K562 (cell line): ENCODE data around the gene RTL5. TPM values are rescaled to one million over a fixed set of nuclear protein-coding genes. Genes with fewer than 3 reads are reported as not detected.

Source experiments
- ATAC-seq: fragments of 200-7000 bp; cut with Tn5 transposase; 3 replicates; pipeline ENCODE4 v1.9.1; 2020; ENCODE audit warnings: moderate library complexity
- BruUV-seq: library from RNA; stranded (reverse); fragments of 400-500 nt; replicated peaks from 2 replicates; lab custom pipeline; 2021; lab: Mats Ljungman, UMichigan
- CTCF ChIA-PET: fragments of 300-600 bp; formaldehyde crosslinking; extraction: SDS; loops from one replicate; lab custom pipeline; 2021; ENCODE audit warnings: low intra/inter-chr PET ratio; lab: Yijun Ruan, JAX
- POLR2A ChIA-PET: fragments of 300-600, 350-650 bp; sonication (Branson Sonifier 250); formaldehyde crosslinking; extraction: SDS; loops from one replicate; lab custom pipeline; 2021; ENCODE audit warnings: antibody characterized with exemption, inconsistent platforms; lab: Yijun Ruan, JAX
- DNase-seq, 4 experiments: peaks; one replicate each; pipeline versions ENCODE4 v3.0.0 to v3.0.0-alpha.2; 2011 to 2018; ENCODE audit warnings: low spot score in 3 of 4, mixed read lengths in 3 of 4; ENCODE audit errors: extremely low read depth in 1 of 4
- FAIRE-seq: peaks from 2 replicates; lab custom pipeline; 2011; peaks lifted over from hg19 to GRCh38; lab: Jason Lieb, UNC
- H2AFZ ChIP-seq: 2 replicates; pipeline ENCODE4 v1.6.0; 2011; ENCODE audit warnings: low read depth, low read length, control low read depth, inconsistent platforms
- H3K27ac ChIP-seq: fragments of 200-600 bp; 3 replicates; pipeline ENCODE4 v1.8.0; 2011; ENCODE audit warnings: low read depth, mild to moderate bottlenecking, control low read depth, inconsistent platforms, low read length, moderate library complexity, mixed read lengths; ENCODE audit errors: extremely low read depth
- H3K27me3 ChIP-seq, 2 experiments: fragments of 300-600 bp in 1 of 2; 2 replicates in 1 of 2; 3 replicates in 1 of 2; pipeline versions ENCODE4 v1.6.0 to v1.8.0; 2011; ENCODE audit warnings: inconsistent platforms in 2 of 2, low read length in 2 of 2, mild to moderate bottlenecking in 1 of 2, mixed read lengths in 1 of 2, moderate library complexity in 1 of 2; ENCODE audit not compliant: control insufficient read depth in 2 of 2, insufficient read depth in 2 of 2
- H3K36me3 ChIP-seq: fragments of 300-600 bp; 3 replicates; pipeline ENCODE4 v1.8.0; 2011; ENCODE audit warnings: mild to moderate bottlenecking, low read length, inconsistent platforms; ENCODE audit not compliant: control insufficient read depth, insufficient read depth
- H3K4me1 ChIP-seq, 2 experiments: fragments of 200-600 bp in 1 of 2; replicated peaks in 1 of 2; 2 replicates in 1 of 2; 3 replicates in 1 of 2; pipeline versions ENCODE4 v1.5.1 to v1.8.0; 2011; ENCODE audit warnings: inconsistent platforms in 2 of 2, low read length in 2 of 2, mild to moderate bottlenecking in 1 of 2, mixed read lengths in 1 of 2, moderate library complexity in 1 of 2; ENCODE audit not compliant: control insufficient read depth in 2 of 2, insufficient read depth in 2 of 2
- H3K4me2 ChIP-seq: 2 replicates; pipeline ENCODE4 v1.6.1; 2011; ENCODE audit warnings: low read length, control low read depth, inconsistent platforms, mixed read lengths; ENCODE audit not compliant: insufficient read depth
- H3K4me3 ChIP-seq: fragments of 200-600 bp; sonication (generic), shearing (Covaris generic); 2 replicates; pipeline ENCODE4 v1.5.1; 2016; ENCODE audit warnings: control low read depth, inconsistent platforms
- H3K79me2 ChIP-seq: fragments of 200-600 bp; 3 replicates; pipeline ENCODE4 v1.8.0; 2011; ENCODE audit warnings: low read length, inconsistent platforms; ENCODE audit not compliant: control insufficient read depth, insufficient read depth
- H3K9ac ChIP-seq, 2 experiments: 2 replicates each; pipeline versions ENCODE4 v1.6.0 to v1.6.1; 2011; ENCODE audit warnings: low read depth in 2 of 2, low read length in 2 of 2, control low read depth in 1 of 2, inconsistent platforms in 1 of 2, mild to moderate bottlenecking in 1 of 2, mixed read lengths in 1 of 2; ENCODE audit not compliant: insufficient read depth in 1 of 2
- H3K9me1 ChIP-seq: one replicate; pipeline ENCODE4 v1.6.0; 2011; ENCODE audit warnings: inconsistent platforms, mild to moderate bottlenecking, low read length, moderate library complexity; ENCODE audit not compliant: control insufficient read depth, insufficient read depth
- H3K9me3 ChIP-seq: replicated peaks from 2 replicates; pipeline ENCODE4 v1.5.1; 2011; ENCODE audit warnings: low read depth, low read length, inconsistent platforms; ENCODE audit not compliant: control insufficient read depth, insufficient read depth
- H4K20me1 ChIP-seq: replicated peaks from 2 replicates; pipeline ENCODE4 v1.6.1; 2011; ENCODE audit warnings: low read length, inconsistent platforms, mixed read lengths; ENCODE audit not compliant: control insufficient read depth, insufficient read depth
- ESRRA ChIP-seq: fragments of 450-650 bp; IDR thresholded peaks from 2 replicates; pipeline ENCODE4 v1.6.1; 2014; ENCODE audit warnings: low read depth, mild to moderate bottlenecking, moderate library complexity, borderline replicate concordance
- KLF16 ChIP-seq: IDR thresholded peaks from 2 replicates; pipeline ENCODE4 v1.6.1; 2016; ENCODE audit warnings: antibody characterized with exemption
- PPARD ChIP-seq: fragments of 250-450 bp; sonication (Bioruptor Pico); IDR thresholded peaks from 2 replicates; pipeline ENCODE4 v1.8.0; 2022; ENCODE audit warnings: inconsistent platforms, mild to moderate bottlenecking, moderate library complexity
- RCOR1 ChIP-seq, 2 experiments: IDR thresholded peaks; 2 replicates each; pipeline ENCODE4 v1.6.1; 2012; ENCODE audit warnings: low read depth in 2 of 2, low read length in 2 of 2, borderline replicate concordance in 1 of 2, improper control_type of control experiment in 1 of 2
- SMAD3 ChIP-seq: fragments of 450-650 bp; formaldehyde crosslinking; conservative IDR thresholded peaks from 2 replicates; pipeline ENCODE4 v1.4.0; 2020; ENCODE audit warnings: mild to moderate bottlenecking
- WGBS: fragments of 100-300 bp; shearing (Covaris generic); methylation state at CpG from one replicate; pipeline ENCODE4 v1.1.6; 2016; ENCODE audit warnings: low coverage, mixed read lengths; ENCODE audit not compliant: insufficient coverage; ENCODE audit errors: missing lambda C conversion rate; 5-methylcytosine and 5-hydroxymethylcytosine counted together
- in situ Hi-C: fragments of 300-500 bp; cut with MboI; formaldehyde crosslinking; loops from 4 replicates; pipeline ENCODE4 v1.15.0; 2018; ENCODE audit warnings: inconsistent platforms, mixed read lengths
- intact Hi-C: fragments of 100-400 bp; cut with micrococcal nuclease; formaldehyde crosslinking; loops from 2 replicates; pipeline ENCODE4 v1.14.2; 2022
- polyA plus RNA-seq, 8 experiments: library from polyadenylated mRNA; depleted of rRNA in 4 of 8; stranded (reverse) in 5 of 8; unstranded in 3 of 8; fragments of >200 nt; fragmentation: Nextera tagmentation in 2 of 8; fragmentation: Illumina TruSeq in 1 of 8; extraction: Ambion mirVana in 2 of 8; extraction: Trizol in 1 of 8; gene quantifications; 2 replicates each; pipeline versions ENCODE4 v1.2.1 to v1.2.3, GENCODE V29; 2011 to 2014; ENCODE audit warnings: inconsistent platforms in 1 of 8, missing spikeins in 1 of 8
- total RNA-seq, 7 experiments: library from RNA; depleted of rRNA in 6 of 7; stranded (reverse); fragments of >200 nt in 6 of 7; fragmentation: Illumina TruSeq in 2 of 7; extraction: Trizol in 2 of 7; gene quantifications; 2 replicates each; pipeline versions ENCODE4 v1.2.1 to v1.2.3, GENCODE V29; 2011 to 2021; ENCODE audit warnings: low replicate concordance in 1 of 7
- TF ChIP-seq, protein P1 (sequence below): sonication (generic); formaldehyde crosslinking; IDR thresholded peaks from 2 replicates; pipeline ENCODE4 v1.8.0; 2022; ENCODE audit warnings: mild to moderate bottlenecking, missing genetic modification reagents
- TF ChIP-seq, protein P2 (sequence below): fragments of 450-650 bp; IDR thresholded peaks from 2 replicates; pipeline ENCODE4 v1.6.1; 2018; ENCODE audit not compliant: partially characterized antibody
- TF ChIP-seq, protein P3 (sequence below): fragments of 250-450 bp; sonication (Bioruptor Pico); IDR thresholded peaks from 2 replicates; pipeline ENCODE4 v1.4.0; 2020; ENCODE audit warnings: mild to moderate bottlenecking, moderate library complexity
- TF ChIP-seq, protein P4 (sequence below): fragments of 450-650 bp; formaldehyde crosslinking; IDR thresholded peaks from 2 replicates; pipeline ENCODE4 v1.4.0; 2020; ENCODE audit warnings: mild to moderate bottlenecking

The RTL5 gene
- total and polyA plus RNA-seq, 9 of the 15 experiments (the other 6 are each of a cell fraction or from before 2014, with no cell fraction given) = 0.03 TPM; not detected in 8

DNA sequence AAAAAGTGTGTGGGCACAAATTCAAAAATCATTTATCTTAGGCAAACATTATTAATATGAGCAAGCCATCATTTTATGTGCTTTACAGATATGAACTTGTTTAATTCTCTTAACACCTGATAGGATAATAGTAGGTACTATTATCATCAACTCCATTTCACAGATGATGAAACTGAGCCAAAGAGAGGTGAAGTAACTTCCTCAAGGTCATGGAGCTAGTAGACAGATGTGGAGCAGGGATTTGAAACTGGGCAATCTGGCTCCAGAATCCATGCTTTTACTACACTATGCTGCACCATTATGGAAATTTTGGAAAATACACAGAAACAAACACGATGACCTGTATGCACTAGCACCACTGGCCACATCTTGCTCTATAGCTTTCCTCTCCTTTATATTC is 48.8 kb upstream of the RTL5 start:
- H3K9ac ChIP-seq = peak overlapping the region in 1 of 2 experiments; percentile 88; a peak in 2 of 4 replicates
- no peaks in the 10 kb centered on the region; the same call in 2 of the 3 replicates for H3K36me3 ChIP-seq
- no peaks in the 10 kb centered on the region for H3K9me1 ChIP-seq
- H3K27ac ChIP-seq = peak overlapping the region; percentile 84
- BruUV-seq = no TSS peak
- ATAC-seq = no peak
- 0% methylated on average over 1 of the region's 1 CpG for WGBS
- H3K27me3 ChIP-seq = no peaks in the 10 kb centered on the region
- peaks cover 0 to 7% of the 10 kb centered on the region in 2 experiments; a peak in 3 of 5 replicates for H3K4me1 ChIP-seq
- POLR2A ChIA-PET = interaction anchor here (1.1 to 1.2 kb wide), 2 partner anchors 15 to 28 kb away, joined by 3 to 7 read pairs; no protein-coding TSS in a partner anchor
- no peaks in the 10 kb centered on the region for H3K9me3 ChIP-seq
- H3K4me3 ChIP-seq = peak overlapping the region; percentile 83; the same call in 1 of the 2 replicates
- intact Hi-C loops (no loop called here), in situ Hi-C loops (no loop called here)
- CTCF ChIA-PET = no interaction called here
- FAIRE-seq = no peak
- H2AFZ ChIP-seq = peak overlapping the region; percentile 90
- H3K4me2 ChIP-seq = peak overlapping the region; percentile 96
- peaks cover 17% of the 10 kb centered on the region for H3K79me2 ChIP-seq
- peak in 1 of 4 experiments; percentile 3 for DNase-seq
- no peaks in the 10 kb centered on the region for H4K20me1 ChIP-seq
- no peak for TF ChIP-seq SMAD3
- TF ChIP-seq KLF16 = no peak
- TF ChIP-seq, protein P1, sequence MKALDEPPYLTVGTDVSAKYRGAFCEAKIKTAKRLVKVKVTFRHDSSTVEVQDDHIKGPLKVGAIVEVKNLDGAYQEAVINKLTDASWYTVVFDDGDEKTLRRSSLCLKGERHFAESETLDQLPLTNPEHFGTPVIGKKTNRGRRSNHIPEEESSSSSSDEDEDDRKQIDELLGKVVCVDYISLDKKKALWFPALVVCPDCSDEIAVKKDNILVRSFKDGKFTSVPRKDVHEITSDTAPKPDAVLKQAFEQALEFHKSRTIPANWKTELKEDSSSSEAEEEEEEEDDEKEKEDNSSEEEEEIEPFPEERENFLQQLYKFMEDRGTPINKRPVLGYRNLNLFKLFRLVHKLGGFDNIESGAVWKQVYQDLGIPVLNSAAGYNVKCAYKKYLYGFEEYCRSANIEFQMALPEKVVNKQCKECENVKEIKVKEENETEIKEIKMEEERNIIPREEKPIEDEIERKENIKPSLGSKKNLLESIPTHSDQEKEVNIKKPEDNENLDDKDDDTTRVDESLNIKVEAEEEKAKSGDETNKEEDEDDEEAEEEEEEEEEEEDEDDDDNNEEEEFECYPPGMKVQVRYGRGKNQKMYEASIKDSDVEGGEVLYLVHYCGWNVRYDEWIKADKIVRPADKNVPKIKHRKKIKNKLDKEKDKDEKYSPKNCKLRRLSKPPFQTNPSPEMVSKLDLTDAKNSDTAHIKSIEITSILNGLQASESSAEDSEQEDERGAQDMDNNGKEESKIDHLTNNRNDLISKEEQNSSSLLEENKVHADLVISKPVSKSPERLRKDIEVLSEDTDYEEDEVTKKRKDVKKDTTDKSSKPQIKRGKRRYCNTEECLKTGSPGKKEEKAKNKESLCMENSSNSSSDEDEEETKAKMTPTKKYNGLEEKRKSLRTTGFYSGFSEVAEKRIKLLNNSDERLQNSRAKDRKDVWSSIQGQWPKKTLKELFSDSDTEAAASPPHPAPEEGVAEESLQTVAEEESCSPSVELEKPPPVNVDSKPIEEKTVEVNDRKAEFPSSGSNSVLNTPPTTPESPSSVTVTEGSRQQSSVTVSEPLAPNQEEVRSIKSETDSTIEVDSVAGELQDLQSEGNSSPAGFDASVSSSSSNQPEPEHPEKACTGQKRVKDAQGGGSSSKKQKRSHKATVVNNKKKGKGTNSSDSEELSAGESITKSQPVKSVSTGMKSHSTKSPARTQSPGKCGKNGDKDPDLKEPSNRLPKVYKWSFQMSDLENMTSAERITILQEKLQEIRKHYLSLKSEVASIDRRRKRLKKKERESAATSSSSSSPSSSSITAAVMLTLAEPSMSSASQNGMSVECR (CRISPR knock-in tag) = no peak
- TF ChIP-seq ESRRA = peak; percentile 97
- TF ChIP-seq, protein P2, sequence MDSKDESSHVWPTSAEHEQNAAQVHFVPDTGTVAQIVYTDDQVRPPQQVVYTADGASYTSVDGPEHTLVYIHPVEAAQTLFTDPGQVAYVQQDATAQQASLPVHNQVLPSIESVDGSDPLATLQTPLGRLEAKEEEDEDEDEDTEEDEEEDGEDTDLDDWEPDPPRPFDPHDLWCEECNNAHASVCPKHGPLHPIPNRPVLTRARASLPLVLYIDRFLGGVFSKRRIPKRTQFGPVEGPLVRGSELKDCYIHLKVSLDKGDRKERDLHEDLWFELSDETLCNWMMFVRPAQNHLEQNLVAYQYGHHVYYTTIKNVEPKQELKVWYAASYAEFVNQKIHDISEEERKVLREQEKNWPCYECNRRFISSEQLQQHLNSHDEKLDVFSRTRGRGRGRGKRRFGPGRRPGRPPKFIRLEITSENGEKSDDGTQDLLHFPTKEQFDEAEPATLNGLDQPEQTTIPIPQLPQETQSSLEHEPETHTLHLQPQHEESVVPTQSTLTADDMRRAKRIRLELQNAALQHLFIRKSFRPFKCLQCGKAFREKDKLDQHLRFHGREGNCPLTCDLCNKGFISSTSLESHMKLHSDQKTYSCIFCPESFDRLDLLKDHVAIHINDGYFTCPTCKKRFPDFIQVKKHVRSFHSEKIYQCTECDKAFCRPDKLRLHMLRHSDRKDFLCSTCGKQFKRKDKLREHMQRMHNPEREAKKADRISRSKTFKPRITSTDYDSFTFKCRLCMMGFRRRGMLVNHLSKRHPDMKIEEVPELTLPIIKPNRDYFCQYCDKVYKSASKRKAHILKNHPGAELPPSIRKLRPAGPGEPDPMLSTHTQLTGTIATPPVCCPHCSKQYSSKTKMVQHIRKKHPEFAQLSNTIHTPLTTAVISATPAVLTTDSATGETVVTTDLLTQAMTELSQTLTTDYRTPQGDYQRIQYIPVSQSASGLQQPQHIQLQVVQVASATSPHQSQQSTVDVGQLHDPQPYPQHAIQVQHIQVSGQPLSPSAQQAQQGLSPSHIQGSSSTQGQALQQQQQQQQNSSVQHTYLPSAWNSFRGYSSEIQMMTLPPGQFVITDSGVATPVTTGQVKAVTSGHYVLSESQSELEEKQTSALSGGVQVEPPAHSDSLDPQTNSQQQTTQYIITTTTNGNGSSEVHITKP = no peak
- TF ChIP-seq, protein P3, sequence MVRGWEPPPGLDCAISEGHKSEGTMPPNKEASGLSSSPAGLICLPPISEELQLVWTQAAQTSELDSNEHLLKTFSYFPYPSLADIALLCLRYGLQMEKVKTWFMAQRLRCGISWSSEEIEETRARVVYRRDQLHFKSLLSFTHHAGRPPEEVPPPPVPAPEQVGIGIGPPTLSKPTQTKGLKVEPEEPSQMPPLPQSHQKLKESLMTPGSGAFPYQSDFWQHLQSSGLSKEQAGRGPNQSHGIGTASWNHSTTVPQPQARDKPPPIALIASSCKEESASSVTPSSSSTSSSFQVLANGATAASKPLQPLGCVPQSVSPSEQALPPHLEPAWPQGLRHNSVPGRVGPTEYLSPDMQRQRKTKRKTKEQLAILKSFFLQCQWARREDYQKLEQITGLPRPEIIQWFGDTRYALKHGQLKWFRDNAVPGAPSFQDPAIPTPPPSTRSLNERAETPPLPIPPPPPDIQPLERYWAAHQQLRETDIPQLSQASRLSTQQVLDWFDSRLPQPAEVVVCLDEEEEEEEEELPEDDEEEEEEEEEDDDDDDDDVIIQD (CRISPR knock-in tag) = no peak
- no peak for TF ChIP-seq PPARD (CRISPR knock-in tag)
- peak; percentile 42 to 44; a peak in 1 of 4 replicates for TF ChIP-seq RCOR1 (IDR thresholded peaks at IDR 0.05; ENCODE audit: borderline replicate concordance in 1 of 2, low read depth in 2 of 2, low read length in 2 of 2)
- TF ChIP-seq, protein P4, sequence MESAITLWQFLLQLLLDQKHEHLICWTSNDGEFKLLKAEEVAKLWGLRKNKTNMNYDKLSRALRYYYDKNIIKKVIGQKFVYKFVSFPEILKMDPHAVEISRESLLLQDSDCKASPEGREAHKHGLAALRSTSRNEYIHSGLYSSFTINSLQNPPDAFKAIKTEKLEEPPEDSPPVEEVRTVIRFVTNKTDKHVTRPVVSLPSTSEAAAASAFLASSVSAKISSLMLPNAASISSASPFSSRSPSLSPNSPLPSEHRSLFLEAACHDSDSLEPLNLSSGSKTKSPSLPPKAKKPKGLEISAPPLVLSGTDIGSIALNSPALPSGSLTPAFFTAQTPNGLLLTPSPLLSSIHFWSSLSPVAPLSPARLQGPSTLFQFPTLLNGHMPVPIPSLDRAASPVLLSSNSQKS (CRISPR knock-in tag) = no peak
